Activated CD8-positive, alpha-beta memory T cell treated with anti-CD3 and anti-CD28 coated beads, Interleukin-2, amount 50 U/mL, for 1 hour (primary cell): ENCODE results near the gene VWA7.
A peak's percentile ranks its signal among the peaks of the same experiment; 100 is the strongest.

ENCODE experiments used
- DNase-seq: peaks from one replicate; pipeline ENCODE4 v3.0.0-alpha.2; 2020; ENCODE audit errors: extremely low read depth

VWA7 gene

DNA sequence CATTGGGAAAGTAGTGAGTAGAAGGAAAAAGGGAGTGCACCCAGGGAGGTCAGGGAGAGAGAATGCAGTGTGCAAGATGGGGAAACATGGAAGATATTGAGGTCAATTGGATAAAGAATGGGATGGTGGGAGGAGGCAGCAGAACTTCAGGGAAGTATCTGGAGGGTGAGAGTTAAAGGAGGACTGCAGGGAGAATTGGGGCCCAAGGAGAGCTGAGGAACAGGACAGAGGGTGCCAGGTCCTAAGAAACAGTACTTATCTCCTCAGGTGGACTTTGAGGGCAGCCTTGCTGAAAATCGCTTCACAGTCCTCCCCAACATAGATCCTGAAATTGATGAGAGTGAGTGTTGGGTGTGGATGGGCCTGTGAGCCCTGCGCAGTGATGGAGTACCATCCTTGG lies 18.8 kb downstream of the VWA7 start:
- DNase-seq, result no peak

GRCh38 chr6:31752739-31753319 lies 24.3 kb downstream of the VWA7 start:
- DNase-seq, result no peak

DNA sequence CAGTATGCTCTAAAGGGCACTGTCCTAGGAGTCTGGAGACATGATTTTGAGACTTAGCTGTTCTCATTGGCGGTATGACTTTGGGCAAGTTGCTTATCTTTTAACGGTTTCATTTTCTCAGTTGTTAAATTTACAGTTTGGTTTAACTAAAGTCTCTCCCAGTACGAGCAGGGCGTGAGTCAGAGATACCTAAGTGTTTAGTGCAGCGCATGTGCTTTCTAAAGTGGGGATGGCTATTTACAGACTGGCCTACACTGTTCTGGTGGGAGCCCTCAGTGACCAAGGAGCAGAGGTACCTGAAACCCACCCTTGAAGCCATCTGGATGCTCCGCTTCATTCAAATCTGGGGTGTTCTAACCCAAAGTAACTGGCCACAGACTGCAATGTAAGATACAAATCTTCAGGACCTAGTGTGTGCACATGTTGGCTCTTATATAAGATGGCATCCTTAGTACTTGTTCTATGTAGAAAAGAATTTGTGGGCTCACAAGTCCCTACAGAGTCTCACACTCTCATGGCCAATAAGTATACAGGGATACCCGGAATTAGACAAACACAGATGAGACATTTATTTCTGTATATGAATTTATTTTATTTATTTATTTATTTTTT lies 26.6 kb downstream of the VWA7 start:
- DNase-seq, result no peak

DNA sequence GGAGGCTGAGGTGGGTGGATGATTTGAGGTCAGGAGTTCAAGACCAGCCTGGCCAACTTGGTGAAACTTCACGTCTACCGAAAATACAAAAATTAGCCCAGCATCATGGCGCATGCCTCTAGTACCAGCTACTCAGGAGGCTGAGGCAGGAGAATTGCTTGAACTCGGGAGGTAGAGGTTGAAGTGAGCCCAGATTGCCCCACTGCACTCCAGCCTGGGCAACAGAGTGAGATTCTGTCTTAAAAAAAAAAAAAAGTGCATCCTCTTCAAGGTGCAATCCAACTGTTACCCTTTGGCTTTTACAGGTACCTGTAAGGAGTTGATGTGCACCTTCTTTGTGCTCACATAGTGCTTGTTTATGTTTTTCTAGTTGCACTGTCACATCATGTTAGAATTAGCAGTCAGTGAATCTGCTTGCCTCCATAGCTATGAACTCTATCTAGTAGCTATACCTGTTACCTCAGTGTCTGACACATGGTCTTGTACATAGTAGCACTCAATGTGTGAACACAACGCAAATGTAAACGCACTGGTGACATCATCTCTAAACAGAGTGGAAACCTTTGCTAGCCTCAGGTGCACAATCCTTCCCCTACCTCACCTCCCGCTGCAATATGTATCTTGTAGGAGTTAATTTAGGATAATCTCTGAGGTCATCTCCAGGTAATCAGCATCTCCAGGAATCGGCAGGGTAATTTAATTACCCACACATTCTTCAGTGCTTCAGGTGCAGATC lies 27.7 kb downstream of the VWA7 start:
- DNase-seq, result no peak

DNA sequence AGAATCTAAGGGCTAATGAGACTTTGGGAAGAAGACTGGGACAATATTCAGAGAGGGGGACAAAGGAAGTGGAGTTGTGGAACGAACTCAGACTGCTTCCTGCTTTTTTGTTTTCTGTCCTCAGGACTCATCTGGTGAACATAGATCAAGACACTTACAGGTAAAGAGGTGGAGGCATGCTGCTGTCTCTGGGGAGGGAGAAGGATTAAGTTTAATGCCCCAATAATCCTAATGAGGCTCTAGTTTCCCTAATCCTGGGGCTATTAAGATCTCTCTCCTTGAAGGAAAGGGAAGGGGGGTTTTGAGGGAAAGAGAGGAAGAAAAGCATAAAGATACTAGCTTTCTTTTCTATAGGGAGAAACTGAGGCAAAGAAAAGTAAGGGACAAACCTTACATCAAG lies 32.7 kb downstream of the VWA7 start:
- no peak for DNase-seq

- no peak for DNase-seq
Observed at GRCh38 chr6:31742894-31743293, 34.2 kb downstream of the VWA7 start.

- DNase-seq, result no peak
Observed at GRCh38 chr6:31741815-31742214, 35.3 kb downstream of the VWA7 start.

GRCh38 chr6:31740397-31741223 lies 36.5 kb downstream of the VWA7 start:
- no peak for DNase-seq

GRCh38 chr6:31739639-31740396 lies 37.3 kb downstream of the VWA7 start, which contains the start of gene MSH5:
TSS of gene MSH5 (plus strand) at chr6:31740005. CDS start at chr6:31740467, 462 bp downstream.
- DNase-seq, result peak; percentile 89

DNA sequence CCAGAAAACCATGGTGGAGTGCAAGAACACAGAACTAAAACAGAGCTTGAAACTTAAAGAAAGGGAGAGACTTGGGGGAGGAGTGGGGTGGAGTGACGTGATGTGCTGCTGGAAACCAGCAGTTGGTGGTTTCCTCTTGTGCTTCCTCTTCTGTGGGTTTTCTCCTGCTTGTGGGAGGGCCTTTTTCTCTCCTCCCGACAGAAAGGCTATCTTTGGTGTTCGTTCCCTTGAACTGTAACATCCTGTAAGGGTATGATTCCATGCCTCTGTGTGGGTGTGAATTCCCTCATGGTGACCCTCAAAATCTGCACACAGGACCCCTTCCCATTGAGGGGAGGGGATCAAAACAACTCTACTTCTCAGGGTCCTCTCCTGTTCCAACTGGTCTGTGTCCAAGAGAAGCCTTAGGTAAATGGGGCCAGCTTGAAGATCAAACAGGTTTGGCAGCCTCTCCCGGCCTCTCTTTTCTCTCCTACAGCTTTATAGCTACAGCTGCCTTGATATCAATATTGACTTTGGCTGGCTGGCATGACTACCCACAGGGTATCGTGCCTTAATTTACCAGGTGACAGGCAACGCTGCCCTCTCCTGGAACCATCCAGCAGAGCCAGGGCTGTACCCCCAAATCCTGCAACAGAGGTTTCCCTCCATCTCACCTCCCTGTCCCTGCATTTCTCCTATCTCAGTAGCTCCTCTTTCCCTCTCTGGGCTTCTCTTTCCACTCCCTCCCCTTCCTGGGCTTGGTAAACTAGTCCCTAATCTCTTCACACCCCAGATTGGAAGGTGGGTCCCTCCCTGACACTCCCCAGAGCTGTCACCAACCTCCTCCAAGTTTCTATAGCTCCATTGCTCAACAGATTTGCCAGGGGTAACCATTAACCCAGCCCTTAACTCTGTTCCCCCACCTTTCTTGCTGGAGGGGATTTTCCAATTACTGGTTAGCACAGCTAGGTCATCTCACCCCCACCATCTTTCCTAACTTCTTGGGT lies 38.8 kb downstream of the VWA7 start:
- no peak for DNase-seq

GRCh38 chr6:31737315-31737990 lies 39.7 kb downstream of the VWA7 start:
- no peak for DNase-seq

DNA sequence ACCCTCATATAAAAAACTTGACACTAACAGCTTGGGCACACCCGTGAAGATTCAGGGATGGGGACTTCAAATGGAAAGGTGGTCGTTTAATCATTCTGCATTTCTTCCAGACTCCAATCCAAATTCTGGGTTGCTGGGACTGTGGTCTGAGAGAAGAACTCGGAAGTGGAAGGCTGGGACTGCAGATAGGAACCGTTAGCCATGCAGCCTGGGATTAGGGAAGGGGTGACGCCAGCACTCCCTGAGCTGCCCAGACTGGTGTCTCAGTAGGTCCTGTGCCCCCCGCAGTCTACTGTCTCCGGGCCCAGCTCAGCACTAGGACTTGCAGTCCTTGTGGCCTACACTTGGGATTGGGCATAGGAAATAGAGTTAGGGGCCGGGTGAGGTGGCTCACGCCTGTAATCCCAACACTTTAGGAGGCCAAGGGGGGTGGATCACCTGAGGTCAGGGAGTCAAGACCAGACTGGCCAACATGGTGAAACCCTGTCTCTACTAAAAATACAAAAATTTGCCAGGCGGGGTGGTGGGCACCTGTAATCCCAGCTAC lies 40.3 kb downstream of the VWA7 start:
- DNase-seq, result no peak

- DNase-seq, result peak; percentile 49
Observed at GRCh38 chr6:31736021-31736767, 40.9 kb downstream of the VWA7 start, which contains the start of gene CLIC1. TSS of gene CLIC1 (minus strand) at chr6:31736530. CDS start at chr6:31736300, 230 bp downstream.

GRCh38 chr6:31734821-31735406 lies 42.2 kb downstream of the VWA7 start:
- no peak for DNase-seq

DNA sequence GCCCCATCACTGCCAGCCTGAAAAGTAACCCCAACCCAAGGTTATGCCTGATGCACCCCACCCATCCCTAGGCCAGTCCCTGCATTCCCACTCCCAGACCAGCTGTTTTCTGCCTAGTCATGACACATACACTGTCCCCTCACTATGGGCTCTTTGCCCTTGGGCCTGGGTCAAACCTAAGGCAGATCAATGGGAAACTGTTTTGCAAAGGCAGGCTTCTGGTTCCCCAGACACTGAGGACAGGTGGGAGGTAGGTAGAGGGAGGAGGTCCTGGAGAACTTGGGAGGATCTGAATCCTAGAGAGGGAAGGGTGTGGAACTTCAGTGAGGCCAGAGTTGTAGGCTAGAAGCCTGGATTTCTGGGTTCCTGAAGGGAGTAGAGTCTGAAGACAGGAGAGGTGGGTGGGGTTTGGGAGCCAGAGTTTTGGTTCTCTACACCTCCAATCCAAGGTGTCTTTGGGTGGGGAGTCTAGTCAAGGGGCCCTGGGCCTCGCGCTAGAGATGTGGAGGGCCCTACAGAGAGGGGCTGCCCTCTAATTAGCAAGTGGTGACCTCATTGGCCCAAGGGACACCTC lies 42.8 kb downstream of the VWA7 start:
- no peak for DNase-seq

DNA sequence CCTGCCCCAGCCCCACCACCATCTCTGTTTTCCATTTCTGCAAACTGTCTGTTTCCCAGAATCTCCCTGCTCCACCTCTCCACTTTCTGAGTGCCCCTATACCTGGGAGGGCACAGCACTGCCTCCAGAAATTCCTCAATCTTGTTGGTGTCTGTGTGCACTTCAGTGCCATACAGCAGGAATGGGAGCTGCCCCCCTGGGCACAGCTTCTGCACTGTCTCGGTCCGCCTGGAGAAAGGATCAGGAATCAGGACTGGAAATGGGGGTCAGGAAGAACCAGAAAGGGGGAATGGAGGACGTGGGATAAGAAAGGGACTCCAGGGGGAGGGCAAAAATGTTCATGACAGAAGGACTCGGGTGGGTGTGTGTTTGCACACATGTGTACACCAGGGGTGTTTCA lies 43.4 kb downstream of the VWA7 start:
- no peak for DNase-seq

- DNase-seq, result no peak
Observed at GRCh38 chr6:31732029-31732428, 45.1 kb downstream of the VWA7 start.

- DNase-seq, result no peak
Observed at GRCh38 chr6:31730631-31731086, 46.5 kb downstream of the VWA7 start.
